Myocyte (in vitro differentiated cells): Measurements from ENCODE around the gene UBAP2. TPM values are rescaled to one million over a fixed set of nuclear protein-coding genes. Genes with fewer than 3 reads are reported as not detected.

Source experiments
- DNase-seq: peaks from one replicate; pipeline ENCODE4 v3.0.0-alpha.2; 2012; ENCODE audit warnings: low read depth
- total RNA-seq: library from RNA; depleted of rRNA; stranded (reverse); fragments of >200 nt; gene quantifications from 2 replicates; pipeline ENCODE4 v1.2.3, GENCODE V29; 2014

Gene UBAP2
- total RNA-seq, 1 donor from 2014 or later, result 14.1 TPM

DNA sequence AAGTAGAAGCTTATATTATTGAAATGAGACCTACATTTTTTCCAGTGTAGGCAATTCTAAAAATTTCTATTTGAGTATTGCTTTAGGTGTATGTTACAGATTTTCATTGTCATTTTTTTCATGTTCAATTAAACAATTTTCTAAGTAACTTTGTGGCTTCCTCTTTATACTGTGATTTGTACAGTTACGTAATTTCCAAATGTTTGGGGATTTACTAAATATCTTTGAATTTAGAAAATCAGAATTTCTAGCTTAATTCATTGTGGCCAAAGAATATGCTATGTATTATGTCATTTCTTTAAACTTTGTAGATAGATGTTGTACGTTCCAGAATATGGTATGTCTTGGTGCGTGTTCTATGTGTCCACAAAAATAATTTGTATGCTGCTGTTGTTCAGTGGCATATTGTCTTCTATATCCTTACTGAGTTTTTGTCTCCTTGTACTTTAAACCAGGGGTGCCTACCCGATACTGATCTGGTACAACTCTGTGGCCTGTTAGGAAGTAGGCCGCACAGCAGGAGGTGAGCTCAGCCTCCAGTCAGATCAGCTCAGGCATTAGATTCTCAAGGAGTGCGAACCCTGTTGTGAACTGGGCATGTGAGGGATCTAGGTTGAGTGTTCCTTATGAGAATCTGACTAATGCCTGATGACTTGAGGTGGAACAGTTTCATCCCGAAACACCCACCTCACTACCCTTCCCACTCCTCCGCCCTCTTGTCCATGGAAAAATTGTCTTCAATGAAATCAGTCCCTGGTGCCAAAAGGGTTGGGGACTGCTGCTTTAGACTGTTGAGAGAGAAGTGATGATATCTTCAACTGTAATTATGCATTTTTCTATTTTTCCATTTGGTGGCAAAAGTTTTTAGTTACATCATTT lies 168.2 kb downstream of the UBAP2 start:
- DNase-seq, result no peak

DNA sequence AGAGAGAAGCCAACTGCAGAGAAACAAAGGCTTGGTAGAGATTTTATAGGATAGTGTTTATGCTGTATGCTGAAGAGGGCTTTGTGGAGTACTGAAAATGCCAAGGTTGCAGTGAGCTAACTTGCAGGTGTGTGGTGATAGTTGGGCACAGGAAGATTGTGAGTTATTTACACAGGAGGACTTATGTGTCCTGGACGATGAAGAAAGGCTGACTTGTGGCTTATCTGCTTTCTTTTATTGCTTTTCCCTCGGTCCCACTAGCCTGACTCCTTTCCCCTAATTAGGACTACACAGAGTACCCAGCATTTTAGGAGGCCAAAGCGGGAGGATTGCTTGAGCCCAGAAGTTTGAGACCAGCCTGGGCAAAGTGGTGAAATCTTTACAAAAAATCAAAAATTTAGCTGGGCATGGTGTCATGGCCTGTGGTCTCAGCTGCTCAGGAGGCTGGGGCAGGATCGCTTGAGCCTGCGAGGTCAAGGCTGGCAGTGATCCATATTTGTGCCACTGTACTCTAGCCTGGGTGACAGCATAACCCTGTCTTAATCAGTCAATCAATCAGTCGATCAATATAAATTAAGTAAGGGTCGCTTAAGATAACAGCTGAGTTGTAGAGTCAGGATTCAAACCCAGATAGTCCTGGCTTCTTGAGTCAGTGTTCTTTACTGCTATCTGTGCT lies 169.9 kb downstream of the UBAP2 start:
- peak; percentile 25 for DNase-seq

DNA sequence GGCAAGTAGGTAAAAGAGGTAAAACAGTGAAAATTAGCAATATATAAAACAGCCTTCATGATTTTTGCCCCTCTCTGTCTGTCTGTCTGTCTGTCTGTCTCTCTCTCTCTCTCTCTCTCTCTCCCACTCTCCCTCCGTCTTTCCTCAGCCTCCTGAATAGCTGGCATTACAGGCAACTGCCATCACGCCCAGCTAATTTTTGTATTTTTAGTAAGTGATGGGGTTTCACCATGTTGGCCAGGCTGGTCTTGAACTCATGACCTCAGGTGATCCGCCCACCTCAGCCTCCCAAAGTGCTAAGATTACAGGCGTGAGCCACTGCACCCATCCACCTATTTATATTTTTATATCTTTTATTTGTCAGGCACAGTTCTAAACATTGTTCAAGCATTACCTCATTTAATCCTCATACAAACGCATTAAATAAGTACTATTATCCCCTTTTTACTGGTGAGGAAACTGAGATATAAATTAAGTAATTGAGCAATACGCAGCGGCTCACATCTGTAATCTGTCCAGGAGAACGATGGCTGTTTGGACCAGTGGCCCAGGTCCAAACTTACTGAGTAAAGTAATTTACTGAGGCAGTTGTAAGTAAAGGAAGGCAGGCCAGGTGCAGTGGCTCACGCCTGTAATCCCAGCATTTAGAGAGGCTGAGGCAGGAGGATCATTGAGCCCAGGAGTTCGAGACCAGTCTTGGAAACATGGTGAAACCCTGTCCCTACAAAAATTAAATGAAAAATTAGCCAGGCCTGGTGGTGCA lies 170.8 kb downstream of the UBAP2 start:
- peak; percentile 45 for DNase-seq

Other genes with a start within 250 kb of the UBAP2 start
- gene UBE2R2, start 231.7 kb downstream of the UBAP2 start, total RNA-seq, result 14.9 and 17.1 TPM in 2 replicates
- 32.1 and 36.9 TPM in 2 replicates for gene DCAF12, start 77.8 kb upstream of the UBAP2 start, total RNA-seq
- gene UBAP1, start 130.2 kb upstream of the UBAP2 start, total RNA-seq, result 28.6 and 30.5 TPM in 2 replicates